Testis (tissue), 3 donors: ENCODE results near the gene CCNE1. TPM values are rescaled to one million over a fixed set of nuclear protein-coding genes. Genes with fewer than 3 reads are reported as not detected.

Experiments used
- DNase-seq: peaks from one replicate; pipeline ENCODE4 v3.0.0-alpha.2; 2019
- H3K27ac ChIP-seq, 2 donors: fragments of 200-600 bp; sonication (generic); one replicate each; pipeline ENCODE4 v1.5.1; 2019
- H3K27me3 ChIP-seq: fragments of 200-600 bp; sonication (generic); one replicate; pipeline ENCODE4 v1.5.1; 2019
- H3K36me3 ChIP-seq: fragments of 200-600 bp; sonication (generic); one replicate; pipeline ENCODE4 v1.5.1; 2017; ENCODE audit warnings: low read depth; ENCODE audit errors: missing control alignments
- H3K4me1 ChIP-seq: fragments of 200-600 bp; sonication (generic); one replicate; pipeline ENCODE4 v1.5.1; 2019
- H3K4me3 ChIP-seq, 2 donors: fragments of 200-600 bp; sonication (generic); one replicate each; pipeline ENCODE4 v1.5.1; 2017 to 2019
- H3K9me3 ChIP-seq: fragments of 200-600 bp; sonication (generic); one replicate; pipeline ENCODE4 v1.5.1; 2017
- CTCF ChIP-seq, 3 experiments: fragments of 450-650 bp in 2 of 3; fragments of 200-600 bp in 1 of 3; sonication (generic) in 1 of 3; IDR thresholded peaks; one replicate each; pipeline ENCODE4 v1.5.1; 2016 to 2019; ENCODE audit warnings: antibody characterized with exemption in 3 of 3, mild to moderate bottlenecking in 2 of 3, moderate library complexity in 1 of 3
- POLR2A ChIP-seq: fragments of 450-650 bp; IDR thresholded peaks from one replicate; pipeline ENCODE4 v1.6.1; 2017; ENCODE audit warnings: antibody characterized with exemption, mild to moderate bottlenecking, moderate library complexity
- WGBS, 2 donors: methylation state at CpG; one replicate each; pipeline ENCODE4 v1.1.5; 2018; 5-methylcytosine and 5-hydroxymethylcytosine counted together
- intact Hi-C: fragments of 100-400 bp; cut with DNase I; formaldehyde crosslinking; loops from one replicate; pipeline ENCODE4 v1.15.1; 2023; ENCODE audit warnings: low total_unique reads
- polyA plus RNA-seq: library from polyadenylated mRNA; stranded (reverse); fragments of 350-450 nt; fragmentation: Illumina TruSeq; extraction: RNeasy Lipid Tissue Mini Kit (QIAGEN cat#74804); gene quantifications from one replicate; pipeline ENCODE4 v1.2.3, GENCODE V29; 2014; ENCODE audit warnings: low read depth, low replicate concordance; ENCODE audit not compliant: insufficient read depth
- total RNA-seq, 2 donors: library from RNA; depleted of rRNA; stranded (reverse); fragments of >200 nt; gene quantifications; one replicate each; pipeline ENCODE4 v1.2.3, GENCODE V29; 2016

CCNE1 gene
- total and polyA plus RNA-seq, 3 donors from 2014 or later = 16.3 to 32.2 (median 17.6) TPM

GRCh38 chr19:29767039-29767735 is 44.6 kb upstream of the CCNE1 start:
- H3K27me3 ChIP-seq = no peaks in the 10 kb centered on the region
- DNase-seq = no peak
- no peak overlapping the region for H3K27ac ChIP-seq
- 79 to 83% methylated on average over 8 of the region's 8 CpGs for WGBS, 2 donors
- intact Hi-C loops = no loop called here
- H3K4me3 ChIP-seq = no peak overlapping the region
- no peaks in the 10 kb centered on the region for H3K9me3 ChIP-seq
- no peaks in the 10 kb centered on the region for H3K4me1 ChIP-seq
- H3K36me3 ChIP-seq = no peaks in the 10 kb centered on the region
- no peak for TF ChIP-seq POLR2A
- no peak for TF ChIP-seq CTCF (IDR thresholded peaks at IDR 0.05)

- Histone ChIP-seq H3K4me3 (no peak overlapping the region), H3K4me1 (peaks cover 7% of the 10 kb centered on the region), H3K27ac (no peak overlapping the region), H3K9me3 (no peaks in the 10 kb centered on the region), H3K36me3 (no peaks in the 10 kb centered on the region), H3K27me3 (no peaks in the 10 kb centered on the region)
- intact Hi-C loops = no loop called here
- TF ChIP-seq POLR2A (no peak), CTCF (IDR thresholded peaks at IDR 0.05) (no peak)
- WGBS, 2 donors = 91 to 95% methylated on average over 7 to 10 of the region's 10 CpGs
- no peak for DNase-seq
Observed at GRCh38 chr19:29768166-29768565, 43.6 kb upstream of the CCNE1 start.

GRCh38 chr19:29769997-29770396 is 41.8 kb upstream of the CCNE1 start:
- intact Hi-C loops = loop anchor here (5.0 kb wide), 1 partner anchor 102 kb away; no protein-coding TSS in a partner anchor
- Histone ChIP-seq H3K36me3 (no peaks in the 10 kb centered on the region), H3K9me3 (no peaks in the 10 kb centered on the region), H3K4me3 (no peak overlapping the region), H3K4me1 (peaks cover 7% of the 10 kb centered on the region), H3K27me3 (no peaks in the 10 kb centered on the region), H3K27ac (no peak overlapping the region)
- no peak for TF ChIP-seq CTCF (IDR thresholded peaks at IDR 0.05)
- TF ChIP-seq POLR2A = no peak
- DNase-seq = no peak
- 87 to 88% methylated on average over 5 to 8 of the region's 8 CpGs for WGBS, 2 donors

- Histone ChIP-seq H3K4me3 (no peak overlapping the region), H3K9me3 (no peaks in the 10 kb centered on the region), H3K4me1 (peaks cover 7% of the 10 kb centered on the region), H3K36me3 (no peaks in the 10 kb centered on the region), H3K27me3 (no peaks in the 10 kb centered on the region), H3K27ac (no peak overlapping the region)
- DNase-seq = no peak
- TF ChIP-seq CTCF (IDR thresholded peaks at IDR 0.05) = no peak
- no peak for TF ChIP-seq POLR2A
- WGBS, 2 donors = 90 to 93% methylated on average over 7 of the region's 7 CpGs
- intact Hi-C loops = loop anchor here (5.0 kb wide), 1 partner anchor 102 kb away; no protein-coding TSS in a partner anchor
Observed at GRCh38 chr19:29770648-29771047, 41.1 kb upstream of the CCNE1 start.
